ENCODE results near the gene SLC24A4. TPM values are rescaled to one million over a fixed set of nuclear protein-coding genes. Genes with fewer than 3 reads are reported as not detected.

Gene SLC24A4
- total RNA-seq, 1 donor from 2014 or later = 0.36 TPM

DNA sequence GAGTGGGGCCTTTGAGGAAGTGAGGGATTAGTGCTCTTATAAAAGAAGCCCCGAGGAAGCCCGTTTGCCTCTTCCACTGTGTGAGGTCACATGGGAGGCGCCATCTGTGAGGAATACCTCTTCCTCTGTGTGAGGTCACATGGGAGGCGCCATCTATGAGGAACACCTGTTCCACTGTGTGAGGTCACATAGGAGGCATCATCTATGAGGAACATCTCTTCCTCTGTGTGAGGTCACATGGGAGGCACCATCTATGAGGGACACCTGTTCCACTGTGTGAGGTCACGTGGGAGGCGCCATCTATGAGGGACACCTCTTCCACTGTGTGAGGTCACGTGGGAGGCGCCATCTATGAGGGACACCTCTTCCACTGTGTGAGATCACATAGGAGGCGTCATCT lies 69.7 kb downstream of the SLC24A4 start:
- peaks cover 4% of the 10 kb centered on the region for H3K9me3 ChIP-seq (replicated peaks)
- TF ChIP-seq, protein P1, sequence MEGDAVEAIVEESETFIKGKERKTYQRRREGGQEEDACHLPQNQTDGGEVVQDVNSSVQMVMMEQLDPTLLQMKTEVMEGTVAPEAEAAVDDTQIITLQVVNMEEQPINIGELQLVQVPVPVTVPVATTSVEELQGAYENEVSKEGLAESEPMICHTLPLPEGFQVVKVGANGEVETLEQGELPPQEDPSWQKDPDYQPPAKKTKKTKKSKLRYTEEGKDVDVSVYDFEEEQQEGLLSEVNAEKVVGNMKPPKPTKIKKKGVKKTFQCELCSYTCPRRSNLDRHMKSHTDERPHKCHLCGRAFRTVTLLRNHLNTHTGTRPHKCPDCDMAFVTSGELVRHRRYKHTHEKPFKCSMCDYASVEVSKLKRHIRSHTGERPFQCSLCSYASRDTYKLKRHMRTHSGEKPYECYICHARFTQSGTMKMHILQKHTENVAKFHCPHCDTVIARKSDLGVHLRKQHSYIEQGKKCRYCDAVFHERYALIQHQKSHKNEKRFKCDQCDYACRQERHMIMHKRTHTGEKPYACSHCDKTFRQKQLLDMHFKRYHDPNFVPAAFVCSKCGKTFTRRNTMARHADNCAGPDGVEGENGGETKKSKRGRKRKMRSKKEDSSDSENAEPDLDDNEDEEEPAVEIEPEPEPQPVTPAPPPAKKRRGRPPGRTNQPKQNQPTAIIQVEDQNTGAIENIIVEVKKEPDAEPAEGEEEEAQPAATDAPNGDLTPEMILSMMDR (IDR thresholded peaks at IDR 0.05; ENCODE audit: borderline replicate concordance) = no peak
- no peaks in the 10 kb centered on the region for H3K36me3 ChIP-seq
- H3K4me1 ChIP-seq = no peaks in the 10 kb centered on the region
- peaks cover 6% of the 10 kb centered on the region for H3K27me3 ChIP-seq (ENCODE audit: low read depth)
- no peak overlapping the region for H3K4me3 ChIP-seq
- H3K27ac ChIP-seq (replicated peaks) = no peak overlapping the region
- no peak for DNase-seq
- intact Hi-C loops (cut with micrococcal nuclease) = no loop called here

DNA sequence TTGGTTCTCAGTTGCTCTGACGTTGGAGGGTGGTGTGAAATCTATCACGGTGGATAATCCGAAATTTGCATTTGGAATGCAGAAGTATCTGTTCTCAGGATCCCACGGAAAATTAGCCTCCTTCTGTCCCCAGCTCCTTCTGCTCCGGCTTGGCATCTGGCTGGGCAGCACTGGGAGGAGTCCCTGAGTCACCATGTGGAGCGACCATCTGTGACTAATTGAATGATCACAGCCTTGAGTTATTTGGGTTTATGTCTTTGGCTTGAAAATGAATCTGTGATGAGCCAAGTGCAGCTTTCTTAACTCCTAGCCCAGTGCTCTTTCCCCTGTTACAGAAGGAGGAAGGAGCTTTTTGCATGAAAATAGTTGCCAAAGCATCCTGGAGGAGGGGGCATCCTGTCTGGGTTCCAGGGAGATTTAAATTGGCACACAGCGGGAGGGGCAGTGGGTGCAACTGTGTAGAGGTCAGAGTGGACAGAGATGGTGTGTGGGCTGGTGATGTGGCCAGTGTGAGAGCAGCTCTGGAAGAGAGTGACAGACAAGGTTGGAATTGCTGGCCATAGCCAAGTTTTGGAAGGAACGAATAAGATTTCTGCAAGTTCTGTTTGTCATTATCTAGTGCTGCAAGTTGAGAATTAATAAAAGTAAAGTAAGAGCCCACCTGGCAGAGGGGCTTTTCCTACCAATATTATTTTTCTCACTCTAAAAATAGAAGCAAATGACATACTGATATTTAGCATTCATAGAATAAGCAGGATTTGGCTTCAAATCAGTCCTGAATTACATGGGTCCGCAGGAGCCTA lies 74.4 kb downstream of the SLC24A4 start:
- Histone ChIP-seq H3K27me3 (ENCODE audit: low read depth) (no peaks in the 10 kb centered on the region), H3K9me3 (replicated peaks) (no peaks in the 10 kb centered on the region), H3K36me3 (no peaks in the 10 kb centered on the region), H3K27ac (replicated peaks) (no peak overlapping the region), H3K4me1 (peaks cover 11% of the 10 kb centered on the region), H3K4me3 (no peak overlapping the region)
- TF ChIP-seq, protein P1 (IDR thresholded peaks at IDR 0.05; ENCODE audit: borderline replicate concordance) = no peak
- DNase-seq = no peak
- intact Hi-C loops (cut with micrococcal nuclease) = no loop called here

GRCh38 chr14:92397953-92398564 lies 75.1 kb downstream of the SLC24A4 start:
- no peaks in the 10 kb centered on the region for H3K27me3 ChIP-seq (ENCODE audit: low read depth)
- no peak overlapping the region for H3K4me3 ChIP-seq
- intact Hi-C loops (cut with micrococcal nuclease) = no loop called here
- H3K4me1 ChIP-seq = peaks cover 13% of the 10 kb centered on the region
- H3K27ac ChIP-seq (replicated peaks) = no peak overlapping the region
- TF ChIP-seq, protein P1 (IDR thresholded peaks at IDR 0.05; ENCODE audit: borderline replicate concordance) = no peak
- no peaks in the 10 kb centered on the region for H3K36me3 ChIP-seq
- no peak for DNase-seq
- H3K9me3 ChIP-seq (replicated peaks) = no peaks in the 10 kb centered on the region

DNA sequence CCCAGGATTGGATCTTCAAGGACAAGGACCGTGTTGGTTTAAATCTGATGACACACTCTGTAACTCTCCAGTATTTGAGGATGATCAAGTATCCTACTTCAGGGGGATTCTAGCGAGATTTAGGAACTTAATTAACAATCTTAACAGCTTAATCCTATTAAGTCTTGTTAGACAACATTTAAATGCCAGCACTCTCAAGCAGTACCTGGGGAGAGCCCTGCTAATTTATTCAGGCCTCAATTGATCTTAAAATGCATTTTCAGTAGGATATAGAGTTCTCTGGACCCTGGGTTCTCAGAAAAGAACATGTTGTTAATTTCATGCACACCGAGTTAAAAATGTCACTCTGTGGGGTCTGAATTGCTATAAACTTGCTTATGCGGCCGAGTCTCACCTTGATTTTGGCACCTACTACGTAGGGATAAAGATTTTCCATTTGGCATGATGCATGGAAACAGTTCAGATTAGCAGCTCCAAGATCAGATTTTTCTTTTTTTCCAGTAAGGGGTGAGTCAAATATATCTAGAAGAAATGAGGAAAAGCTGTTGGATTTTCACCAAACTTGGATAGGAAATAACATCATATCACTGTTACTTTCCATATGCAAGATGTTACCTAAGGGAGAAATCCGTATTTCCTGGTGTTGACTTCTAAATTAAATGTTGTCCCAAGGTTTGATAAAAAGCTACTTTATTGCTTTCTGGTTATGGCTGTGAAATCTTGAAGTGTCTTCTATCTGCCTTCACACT lies 76.1 kb downstream of the SLC24A4 start:
- no peaks in the 10 kb centered on the region for H3K9me3 ChIP-seq (replicated peaks)
- H3K4me3 ChIP-seq = no peak overlapping the region
- intact Hi-C loops (cut with micrococcal nuclease) = no loop called here
- H3K27ac ChIP-seq (replicated peaks) = no peak overlapping the region
- DNase-seq = no peak
- H3K36me3 ChIP-seq = no peaks in the 10 kb centered on the region
- TF ChIP-seq, protein P1 (IDR thresholded peaks at IDR 0.05; ENCODE audit: borderline replicate concordance) = no peak
- H3K27me3 ChIP-seq (ENCODE audit: low read depth) = no peaks in the 10 kb centered on the region
- peaks cover 13% of the 10 kb centered on the region for H3K4me1 ChIP-seq

DNA sequence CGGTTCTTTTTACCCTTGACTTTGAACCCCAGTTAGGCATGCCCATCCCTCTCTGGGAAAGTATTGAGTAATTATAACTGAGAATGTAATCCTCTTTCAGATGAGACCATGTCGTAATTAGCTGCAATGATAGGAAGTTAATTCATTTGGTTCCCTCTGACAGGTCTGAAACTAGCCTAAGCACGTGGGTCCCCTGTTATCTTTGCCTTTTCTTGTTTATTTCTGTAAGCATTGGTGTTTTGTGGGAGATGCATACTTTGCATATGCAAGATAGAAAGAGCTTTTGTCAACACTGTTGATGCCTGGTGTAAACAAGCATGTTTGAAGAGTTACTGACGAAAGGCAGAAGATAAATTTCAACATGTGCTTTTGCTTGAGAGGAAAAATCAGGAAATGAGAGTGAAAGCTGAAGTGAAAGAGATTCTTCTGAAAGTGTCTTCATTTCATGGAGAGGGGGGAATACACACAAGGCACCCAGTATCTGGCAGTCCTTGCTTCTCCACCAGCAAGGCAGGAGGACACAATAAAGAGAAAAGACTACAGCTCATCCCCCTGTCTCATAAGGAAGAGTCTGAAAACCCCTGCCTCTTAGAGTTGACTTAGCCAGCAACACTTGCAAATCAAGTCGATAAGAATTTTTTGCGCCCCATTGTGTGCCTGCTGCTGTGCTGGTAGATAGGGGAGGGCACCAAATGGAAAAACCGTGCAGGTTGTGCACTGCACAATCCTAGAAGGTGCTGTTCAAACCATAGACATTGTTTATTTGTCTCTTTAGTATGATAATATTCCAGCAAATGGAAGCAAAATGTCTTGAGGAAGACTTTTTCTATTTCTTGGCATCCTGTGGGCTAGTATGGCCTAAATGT lies 77.8 kb downstream of the SLC24A4 start:
- no peaks in the 10 kb centered on the region for H3K27me3 ChIP-seq (ENCODE audit: low read depth)
- H3K4me3 ChIP-seq = no peak overlapping the region
- TF ChIP-seq, protein P1 (IDR thresholded peaks at IDR 0.05; ENCODE audit: borderline replicate concordance) = no peak
- intact Hi-C loops (cut with micrococcal nuclease) = no loop called here
- no peak for DNase-seq
- H3K27ac ChIP-seq (replicated peaks) = no peak overlapping the region
- no peaks in the 10 kb centered on the region for H3K36me3 ChIP-seq
- H3K9me3 ChIP-seq (replicated peaks) = peaks cover under 1% of the 10 kb centered on the region
- H3K4me1 ChIP-seq = peaks cover 13% of the 10 kb centered on the region
